Endothelial cell of hepatic sinusoid (primary cell): ENCODE measurements around the gene NR1I3.
"Not testable (repeated sequence)": the region's sequence is repeated elsewhere in the genome, so short reads cannot be mapped to it uniquely, and the experiment has no call there.

ENCODE experiments used
- in situ Hi-C: cut with HindIII; loops from 2 replicates; pipeline ENCODE4 v1.10.0; 2017; ENCODE audit warnings: low sequenced_read_pairs

The NR1I3 gene

GRCh38 chr1:161238039-161238473 is at the start of gene NR1I3:
Gene NR1I3 (minus strand): TSS chr1:161238203. CDS start chr1:161236565, 1,638 bp downstream.
- in situ Hi-C loops, result no loop called here

GRCh38 chr1:161287482-161288054 is 49.6 kb upstream of the NR1I3 start:
- in situ Hi-C loops, result no loop called here

GRCh38 chr1:161285521-161285920 is 47.5 kb upstream of the NR1I3 start:
- in situ Hi-C loops, result no loop called here

- in situ Hi-C loops, result no loop called here
These were observed 47.1 kb upstream of the NR1I3 start for GRCh38 chr1:161285113-161285512.

- in situ Hi-C loops, result no loop called here
These were observed 45.0 kb upstream of the NR1I3 start for GRCh38 chr1:161282991-161283390.

- in situ Hi-C loops, result no loop called here
These were observed 36.9 kb upstream of the NR1I3 start for GRCh38 chr1:161274874-161275273.

- in situ Hi-C loops, result no loop called here
These were observed 35.4 kb upstream of the NR1I3 start for GRCh38 chr1:161273402-161273801.

- in situ Hi-C loops, result no loop called here
These were observed 29.3 kb upstream of the NR1I3 start for GRCh38 chr1:161267321-161267720.

GRCh38 chr1:161266836-161267235 is 28.8 kb upstream of the NR1I3 start:
- in situ Hi-C loops, result no loop called here

GRCh38 chr1:161266202-161266601 is 28.2 kb upstream of the NR1I3 start:
- in situ Hi-C loops, result no loop called here

- in situ Hi-C loops, result no loop called here
These were observed 27.3 kb upstream of the NR1I3 start for GRCh38 chr1:161265305-161265704.

GRCh38 chr1:161261261-161262235 is 23.5 kb upstream of the NR1I3 start:
- in situ Hi-C loops, result no loop called here

- in situ Hi-C loops, result no loop called here
These were observed 22.6 kb upstream of the NR1I3 start for GRCh38 chr1:161260376-161261260.

- in situ Hi-C loops, result no loop called here
These were observed 21.8 kb upstream of the NR1I3 start for GRCh38 chr1:161259765-161260164.

GRCh38 chr1:161259345-161259702 is 21.3 kb upstream of the NR1I3 start:
- in situ Hi-C loops, result no loop called here

GRCh38 chr1:161258439-161259344 is 20.7 kb upstream of the NR1I3 start, which contains the start of gene PCP4L1:
Gene PCP4L1 (plus strand): TSS chr1:161258745. CDS start chr1:161258975, 230 bp downstream.
- in situ Hi-C loops, result no loop called here

GRCh38 chr1:161257109-161257508 is 19.1 kb upstream of the NR1I3 start:
- in situ Hi-C loops, result not testable (repeated sequence)

- in situ Hi-C loops, result not testable (repeated sequence)
These were observed 18.0 kb upstream of the NR1I3 start for GRCh38 chr1:161255955-161256520.

- in situ Hi-C loops, result not testable (repeated sequence)
These were observed 17.3 kb upstream of the NR1I3 start for GRCh38 chr1:161255302-161255701.

GRCh38 chr1:161251579-161251978 is 13.6 kb upstream of the NR1I3 start:
- in situ Hi-C loops, result no loop called here
